Measurements from ENCODE around the gene HIVEP2.

- TF ChIP-seq CTCF (IDR thresholded peaks at IDR 0.05) (no peak), EP300 (IDR thresholded peaks at IDR 0.05) (no peak)
Measured at GRCh38 chr6:142941018-142941417, 4.0 kb downstream of the HIVEP2 start.
